Heart right ventricle (tissue), 16 donors: ENCODE data around the gene TMEM203. TPM values are rescaled to one million over a fixed set of nuclear protein-coding genes. Genes with fewer than 3 reads are reported as not detected.

Source experiments
- ATAC-seq, 8 donors: fragments of 200-7000 bp; cut with Tn5 transposase; one replicate each; pipeline ENCODE4 v1.9.1; 2020; ENCODE audit warnings: mild to moderate bottlenecking in 8 of 8, moderate library complexity in 8 of 8, moderate number of reproducible peaks in 1 of 8
- DNase-seq, 2 donors: peaks; one replicate each; pipeline ENCODE4 v3.0.0-alpha.2; 2020
- H3K27ac ChIP-seq, 10 donors: fragments of 200-600 bp; sonication (generic) in 2 of 10; one replicate each; pipeline versions ENCODE4 v1.5.0 to v1.8.0; 2020 to 2022; ENCODE audit warnings: mild to moderate bottlenecking in 3 of 10
- H3K27me3 ChIP-seq, 7 donors: fragments of 200-600 bp; one replicate each; pipeline ENCODE4 v1.8.0; 2021 to 2022; ENCODE audit warnings: mild to moderate bottlenecking in 2 of 7
- H3K36me3 ChIP-seq, 9 donors: fragments of 200-600 bp; sonication (generic) in 1 of 9; one replicate each; pipeline versions ENCODE4 v1.5.0 to v1.8.0; 2020 to 2022; ENCODE audit warnings: mild to moderate bottlenecking in 2 of 9
- H3K4me1 ChIP-seq, 9 donors: fragments of 200-600 bp; sonication (generic) in 1 of 9; one replicate each; pipeline versions ENCODE4 v1.5.0 to v1.8.0; 2020 to 2022; ENCODE audit warnings: mild to moderate bottlenecking in 4 of 9
- H3K4me3 ChIP-seq, 10 donors: fragments of 200-600 bp; sonication (generic) in 2 of 10; one replicate each; pipeline versions ENCODE4 v1.5.0 to v1.8.0; 2020 to 2022; ENCODE audit warnings: mild to moderate bottlenecking in 7 of 10, moderate library complexity in 2 of 10
- H3K9me3 ChIP-seq, 11 donors: fragments of 200-600 bp in 10 of 11; sonication (generic) in 2 of 11; one replicate each; pipeline versions ENCODE4 v1.5.0 to v1.8.0; 2013 to 2022; ENCODE audit warnings: mild to moderate bottlenecking in 2 of 11, control low read depth in 1 of 11, moderate library complexity in 1 of 11
- WGBS, 2 donors: extraction: QIAGEN DNeasy Blood & Tissue Kit; methylation state at CpG; one replicate each; pipeline ENCODE4 v1.1.7; 2013; ENCODE audit warnings: inconsistent platforms in 1 of 2; 5-methylcytosine and 5-hydroxymethylcytosine counted together
- intact Hi-C, 10 donors: fragments of 100-400 bp; cut with DNase I; formaldehyde crosslinking; loops; one replicate each; pipeline versions ENCODE4 v1.11.1 to v1.14.2; 2022
- polyA plus RNA-seq, 2 donors: library from polyadenylated mRNA; stranded (reverse); fragments of 200-250 nt; gene quantifications; one replicate each; pipeline ENCODE4 v1.2.3, GENCODE V29; 2013
- total RNA-seq, 10 donors: library from RNA; stranded (reverse); fragmentation: NEBNext Ultra II Directional in 3 of 10; extraction: Animal tissue kit (Norgen Biotek cat#: 25700) in 3 of 10; gene quantifications; one replicate each; pipeline versions ENCODE4 v1.2.1 to v1.2.4, GENCODE V29; 2021 to 2023
- TF ChIP-seq, protein P1 (sequence below), 9 donors: fragments of 200-600 bp; sonication (generic) in 2 of 9; IDR thresholded peaks; one replicate each; pipeline versions ENCODE4 v1.5.0 to v1.8.0; 2021 to 2022; ENCODE audit warnings: antibody characterized with exemption in 9 of 9, mild to moderate bottlenecking in 5 of 9, moderate library complexity in 1 of 9
- donor health status: Arrhythmogenic right ventricular cardiomyopathy.
- donor health status: ischemic (EF 13 %, LVEDD 7.1; RV severe dilation, severe dysfunction).
- donor health status: healthy with polysubstance abuse.
- donor health status: DM: no; HTN: yes; CAD: no.
- donor health status: DM: no; HTN: no; CAD: no.
- donor health status: ischemic (EF 25% LVEDD 6.9; RV normal size, moderate dysfunction).
- donor health status: ischemic (EF 25% LVEDD 5.7; RV mildly dilated, moderate dysfunction).
- donor health status: healthy.
- donor health status: DM: yes; HTN: yes; CAD: no.
- donor health status: Ischemic cardiomyopathy.
- donor health status: ischemic (EF 35%, LVEDD 5.7; RV mildly dilated, moderate dysfunction).
- donor health status: nonischemic (EF 11% LVEDD 7.7; RV severe dilation, severe dysfunction).
- donor health status: DM: yes; HTN: yes; CAD: no.
- donor health status: PGD.
- donor health status: ischemic (EF 29% LVEDD 5.4; RV normal size, mild dysfunction).
- donor health status: nonischemic (EF 23%, LVEDD 6.1; RV moderate dilation, normal function).

Gene TMEM203
- total and polyA plus RNA-seq, 12 donors: 36.4 to 51.2 (median 41.7) TPM

DNA sequence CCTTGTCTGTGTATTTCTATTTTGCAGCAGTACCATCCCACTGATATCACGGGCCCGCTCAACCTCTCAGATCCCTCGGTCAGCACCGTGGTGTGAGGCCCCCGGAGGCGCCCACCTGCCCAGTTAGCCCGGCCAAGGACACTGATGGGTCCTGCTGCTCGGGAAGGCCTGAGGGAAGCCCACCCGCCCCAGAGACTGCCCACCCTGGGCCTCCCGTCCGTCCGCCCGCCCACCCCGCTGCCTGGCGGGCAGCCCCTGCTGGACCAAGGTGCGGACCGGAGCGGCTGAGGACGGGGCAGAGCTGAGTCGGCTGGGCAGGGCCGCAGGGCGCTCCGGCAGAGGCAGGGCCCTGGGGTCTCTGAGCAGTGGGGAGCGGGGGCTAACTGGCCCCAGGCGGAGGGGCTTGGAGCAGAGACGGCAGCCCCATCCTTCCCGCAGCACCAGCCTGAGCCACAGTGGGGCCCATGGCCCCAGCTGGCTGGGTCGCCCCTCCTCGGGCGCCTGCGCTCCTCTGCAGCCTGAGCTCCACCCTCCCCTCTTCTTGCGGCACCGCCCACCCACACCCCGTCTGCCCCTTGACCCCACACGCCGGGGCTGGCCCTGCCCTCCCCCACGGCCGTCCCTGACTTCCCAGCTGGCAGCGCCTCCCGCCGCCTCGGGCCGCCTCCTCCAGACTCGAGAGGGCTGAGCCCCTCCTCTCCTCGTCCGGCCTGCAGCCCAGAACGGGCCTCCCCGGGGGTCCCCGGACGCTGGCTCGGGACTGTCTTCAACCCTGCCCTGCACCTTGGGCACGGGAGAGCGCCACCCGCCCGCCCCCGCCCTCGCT, 37.5 kb downstream of the TMEM203 start:
- TF ChIP-seq, protein P1, sequence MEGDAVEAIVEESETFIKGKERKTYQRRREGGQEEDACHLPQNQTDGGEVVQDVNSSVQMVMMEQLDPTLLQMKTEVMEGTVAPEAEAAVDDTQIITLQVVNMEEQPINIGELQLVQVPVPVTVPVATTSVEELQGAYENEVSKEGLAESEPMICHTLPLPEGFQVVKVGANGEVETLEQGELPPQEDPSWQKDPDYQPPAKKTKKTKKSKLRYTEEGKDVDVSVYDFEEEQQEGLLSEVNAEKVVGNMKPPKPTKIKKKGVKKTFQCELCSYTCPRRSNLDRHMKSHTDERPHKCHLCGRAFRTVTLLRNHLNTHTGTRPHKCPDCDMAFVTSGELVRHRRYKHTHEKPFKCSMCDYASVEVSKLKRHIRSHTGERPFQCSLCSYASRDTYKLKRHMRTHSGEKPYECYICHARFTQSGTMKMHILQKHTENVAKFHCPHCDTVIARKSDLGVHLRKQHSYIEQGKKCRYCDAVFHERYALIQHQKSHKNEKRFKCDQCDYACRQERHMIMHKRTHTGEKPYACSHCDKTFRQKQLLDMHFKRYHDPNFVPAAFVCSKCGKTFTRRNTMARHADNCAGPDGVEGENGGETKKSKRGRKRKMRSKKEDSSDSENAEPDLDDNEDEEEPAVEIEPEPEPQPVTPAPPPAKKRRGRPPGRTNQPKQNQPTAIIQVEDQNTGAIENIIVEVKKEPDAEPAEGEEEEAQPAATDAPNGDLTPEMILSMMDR (IDR thresholded peaks at IDR 0.05): no peak

DNA sequence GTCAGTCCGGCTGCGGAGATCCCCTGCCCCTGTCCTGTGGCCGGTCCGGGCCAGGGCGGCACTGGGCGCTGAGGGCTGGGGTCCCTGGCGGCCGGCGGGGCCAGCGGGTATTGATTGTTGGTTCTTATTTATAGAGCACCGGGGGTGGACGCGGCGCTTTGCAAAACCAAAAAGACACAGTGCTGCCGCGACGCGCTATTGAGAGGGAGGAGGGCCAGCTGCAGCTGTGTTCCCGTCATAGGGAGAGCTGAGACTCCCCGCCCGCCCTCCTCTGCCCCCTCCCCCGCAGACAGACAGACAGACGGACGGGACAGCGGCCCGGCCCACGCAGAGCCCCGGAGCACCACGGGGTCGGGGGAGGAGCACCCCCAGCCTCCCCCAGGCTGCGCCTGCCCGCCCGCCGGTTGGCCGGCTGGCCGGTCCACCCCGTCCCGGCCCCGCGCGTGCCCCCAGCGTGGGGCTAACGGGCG, 38.1 kb downstream of the TMEM203 start:
- peak overlapping the region in 1 of 10 donors; percentile 35 for H3K4me3 ChIP-seq
- WGBS, 2 donors: 27% methylated on average over 33 to 44 of the region's 44 CpGs
- ATAC-seq (no peak), DNase-seq (no peak)
- peaks cover 63 to 99% (median 93%) of the 10 kb centered on the region in 7 donors for H3K27me3 ChIP-seq
- TF ChIP-seq, protein P1 (IDR thresholded peaks at IDR 0.05): no peak
- H3K36me3 ChIP-seq: no peaks in the 10 kb centered on the region
- no peaks in the 10 kb centered on the region for H3K9me3 ChIP-seq
- intact Hi-C loops: no loop called here
- peaks cover 17 to 42% (median 32%) of the 10 kb centered on the region in 9 donors for H3K4me1 ChIP-seq
- no peak overlapping the region for H3K27ac ChIP-seq

More for the DNA sequence above, 37.5 kb downstream of the TMEM203 start:
- intact Hi-C loops: no loop called here
- Histone ChIP-seq H3K9me3 (no peaks in the 10 kb centered on the region), H3K4me3 (peak overlapping the region in 9 of 10 donors; percentile 32 to 52 (median 41)), H3K27me3 (peaks cover 60 to 99% (median 87%) of the 10 kb centered on the region in 7 donors), H3K36me3 (no peaks in the 10 kb centered on the region), H3K4me1 (peaks cover 13 to 35% (median 26%) of the 10 kb centered on the region in 9 donors), H3K27ac (no peak overlapping the region)
- ATAC-seq (peak in 3 of 8 donors; percentile 4 to 21 (median 11)), DNase-seq (no peak)
- 4 to 6% methylated on average over 55 to 57 of the region's 57 CpGs for WGBS, 2 donors

DNA sequence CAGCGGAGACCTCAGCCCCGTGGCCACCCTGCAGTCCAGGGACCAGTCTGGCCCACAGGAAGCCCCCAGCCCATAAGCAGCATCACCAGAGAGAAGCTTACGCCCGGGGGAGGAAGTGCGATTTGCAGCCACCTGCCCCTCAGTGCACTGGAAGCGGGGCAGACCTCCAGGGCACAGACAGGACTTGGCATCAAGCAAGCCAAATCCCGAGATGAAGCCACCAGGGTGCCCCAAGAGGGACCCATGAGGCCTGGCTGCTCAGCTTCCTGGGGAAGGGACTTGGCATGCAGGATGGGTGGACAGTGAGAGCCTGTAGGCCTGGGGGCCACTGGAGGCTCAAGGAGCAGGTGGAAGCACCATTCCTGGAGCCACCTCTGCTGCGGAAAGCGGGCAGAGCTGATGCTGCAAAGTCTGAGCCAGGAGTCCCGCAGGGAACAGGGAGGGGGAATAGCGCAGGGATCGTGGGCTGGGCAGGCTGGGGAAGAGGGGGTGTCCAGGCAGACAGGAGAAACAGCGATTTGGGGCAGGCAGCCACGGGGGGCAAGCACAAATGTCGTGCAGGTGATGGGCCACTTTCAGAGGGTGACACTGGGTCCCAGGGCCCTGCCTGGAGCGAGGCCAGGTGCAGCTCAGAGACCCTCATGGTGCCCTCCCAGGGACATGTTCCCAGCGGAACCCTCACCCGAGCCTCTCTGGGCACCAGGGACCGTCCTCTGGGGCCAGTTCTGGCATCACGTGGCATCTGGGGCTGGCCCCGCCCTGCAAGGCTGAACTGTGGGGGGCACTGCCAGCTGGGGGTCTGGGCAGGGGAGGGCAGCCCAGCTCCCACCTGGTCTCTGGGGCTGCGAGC, 38.8 kb downstream of the TMEM203 start:
- Histone ChIP-seq H3K4me1 (peaks cover 17 to 44% (median 39%) of the 10 kb centered on the region in 9 donors), H3K9me3 (no peaks in the 10 kb centered on the region), H3K27ac (no peak overlapping the region), H3K27me3 (peaks cover 70 to 99% (median 97%) of the 10 kb centered on the region in 7 donors), H3K36me3 (no peaks in the 10 kb centered on the region), H3K4me3 (no peak overlapping the region)
- intact Hi-C loops: no loop called here
- DNase-seq (no peak), ATAC-seq (no peak)
- WGBS, 2 donors: 65 to 69% methylated on average over 22 of the region's 22 CpGs
- TF ChIP-seq, protein P1 (IDR thresholded peaks at IDR 0.05): no peak

DNA sequence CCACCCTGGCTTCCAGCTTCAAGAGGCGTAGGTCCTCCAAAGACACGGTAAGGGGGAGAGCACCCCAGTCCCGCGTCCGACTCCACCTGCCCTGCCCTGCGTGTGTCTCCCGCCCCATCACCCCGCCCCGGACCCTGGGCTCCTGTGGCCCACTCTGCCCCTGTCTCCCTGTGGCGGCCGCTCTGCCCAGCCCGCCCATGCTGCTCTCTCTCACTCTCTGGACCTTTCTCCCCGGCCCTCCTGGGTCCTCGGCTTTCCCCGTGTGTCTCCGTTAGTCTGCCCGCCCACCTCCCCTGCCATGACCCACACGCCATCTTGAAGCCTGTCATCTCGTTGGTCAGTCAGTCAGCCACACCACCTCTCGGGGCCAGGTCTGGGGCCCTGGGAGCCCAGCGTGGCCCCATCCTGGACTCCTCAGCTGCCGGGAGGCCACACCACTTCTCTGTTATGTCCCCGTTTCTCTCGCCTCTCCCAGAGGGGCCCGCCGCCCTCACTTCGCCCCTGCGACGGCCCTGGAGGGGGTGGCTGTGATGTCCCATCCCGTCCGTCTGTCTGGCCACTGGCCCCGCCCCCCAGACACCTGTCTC, 40.1 kb downstream of the TMEM203 start:
- no peak for DNase-seq
- Histone ChIP-seq H3K27ac (no peak overlapping the region), H3K9me3 (no peaks in the 10 kb centered on the region), H3K36me3 (no peaks in the 10 kb centered on the region), H3K4me1 (peaks cover 17 to 44% (median 39%) of the 10 kb centered on the region in 9 donors), H3K27me3 (peaks cover 78 to 100% (median 98%) of the 10 kb centered on the region in 7 donors), H3K4me3 (no peak overlapping the region)
- no peak for ATAC-seq
- intact Hi-C loops: no loop called here
- TF ChIP-seq, protein P1 (IDR thresholded peaks at IDR 0.05): no peak
- 82 to 84% methylated on average over 32 of the region's 32 CpGs for WGBS, 2 donors
